GM13976 (cell line): ENCODE measurements around the gene PAX7.

Source experiments
- DNase-seq: peaks from one replicate; pipeline ENCODE4 v3.0.0; 2012; ENCODE audit warnings: low spot score
- CTCF ChIP-seq: IDR thresholded peaks from 2 replicates; pipeline ENCODE4 v1.5.1; 2012; ENCODE audit warnings: borderline replicate concordance, mild to moderate bottlenecking; ENCODE audit not compliant: insufficient read depth; ENCODE audit errors: extremely low read depth, missing control alignments, control extremely low read depth
- in situ Hi-C: fragments of 300-500 bp; cut with MboI; formaldehyde crosslinking; loops from one replicate; pipeline ENCODE4 v1.12.0; 2022; ENCODE audit warnings: low sequenced_read_pairs, mixed read lengths, inconsistent platforms; ENCODE audit not compliant: unreplicated experiment

Gene PAX7

DNA sequence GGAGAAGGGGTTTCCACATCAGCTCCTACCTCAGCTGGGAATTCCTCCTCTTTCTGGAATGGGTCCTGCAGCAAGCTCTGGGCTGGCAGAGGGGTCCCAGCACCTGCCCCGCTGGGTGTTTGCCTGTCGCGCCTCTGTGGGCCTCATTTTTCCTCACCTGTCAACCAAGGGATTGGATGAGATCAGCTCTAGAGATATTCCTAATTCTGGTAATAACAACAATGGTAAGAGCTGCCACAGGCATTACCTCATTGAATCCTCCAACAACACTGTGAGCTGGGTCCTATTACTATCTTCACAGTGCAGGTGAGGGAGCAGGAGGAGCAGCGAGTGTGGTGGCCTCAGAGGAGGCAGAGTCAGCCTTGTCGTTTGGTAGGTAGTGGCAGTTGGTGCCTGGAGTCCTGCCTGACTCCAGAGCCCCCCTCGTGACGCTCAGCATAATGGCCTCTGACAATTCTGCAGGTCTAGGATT is 23.3 kb upstream of the PAX7 start:
- no peak for DNase-seq
- in situ Hi-C loops = no loop called here
- TF ChIP-seq CTCF = no peak

DNA sequence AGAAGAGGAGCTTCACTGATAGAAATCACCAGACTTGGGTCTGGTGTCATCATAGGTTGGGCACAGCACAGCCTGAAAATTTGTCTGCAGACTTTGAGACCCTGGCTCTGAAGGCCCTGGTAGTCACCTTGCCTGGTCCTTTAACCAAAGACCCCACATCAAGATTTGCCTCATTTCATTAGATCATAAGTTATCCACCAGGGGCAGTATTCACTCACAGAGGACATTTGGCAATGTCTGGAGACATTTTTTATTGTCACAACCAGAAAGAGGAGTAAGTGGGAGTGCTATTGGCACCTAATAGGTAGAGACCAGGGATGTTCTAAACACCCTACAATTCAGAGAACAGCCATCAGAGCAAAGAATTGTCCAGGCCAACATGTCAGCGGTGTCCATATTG is 22.1 kb upstream of the PAX7 start:
- no peak for DNase-seq
- in situ Hi-C loops = no loop called here
- TF ChIP-seq CTCF = no peak

DNA sequence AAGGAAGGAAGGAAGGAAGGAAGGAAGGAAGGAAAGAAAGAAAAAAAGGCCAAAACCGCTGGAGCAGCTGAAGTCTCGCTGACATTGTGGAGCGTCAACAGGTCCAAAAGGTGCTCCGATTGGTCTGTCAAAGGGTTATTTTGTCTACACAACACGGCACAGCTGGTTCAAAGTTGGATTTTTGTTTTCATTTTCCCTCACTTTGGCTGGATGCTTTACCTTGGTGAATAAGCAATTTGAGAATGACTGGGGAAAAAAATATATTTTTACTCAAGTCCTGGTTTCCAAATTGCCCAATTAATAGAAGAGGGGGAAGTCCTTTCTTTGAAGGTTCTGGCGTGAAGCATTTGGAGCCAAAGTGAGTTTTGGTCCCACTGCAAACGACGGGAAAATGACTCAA is 19.3 kb upstream of the PAX7 start:
- in situ Hi-C loops = no loop called here

DNA sequence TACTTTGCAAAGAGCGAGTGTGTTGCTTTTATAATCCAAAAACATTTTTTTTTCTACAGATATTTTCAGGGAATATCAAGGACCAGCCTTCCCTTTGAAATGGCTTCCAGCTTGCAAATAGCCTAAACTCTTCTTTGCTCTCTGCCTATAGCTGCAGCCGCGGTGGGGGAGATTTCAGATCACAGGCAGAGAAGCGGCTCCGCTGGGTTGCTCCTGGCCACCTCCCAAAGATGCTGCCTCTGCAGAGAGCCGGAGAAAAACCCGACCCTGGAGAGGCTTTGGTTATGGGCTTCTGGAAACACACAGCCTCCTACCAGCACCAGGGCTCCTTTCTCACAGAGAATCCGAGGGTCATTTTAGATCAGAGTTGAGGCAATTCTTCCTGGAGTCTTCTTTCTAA is 18.6 kb upstream of the PAX7 start:
- in situ Hi-C loops = no loop called here
- no peak for TF ChIP-seq CTCF
- no peak for DNase-seq

More for the DNA sequence above, 19.3 kb upstream of the PAX7 start:
- DNase-seq = no peak
- no peak for TF ChIP-seq CTCF

DNA sequence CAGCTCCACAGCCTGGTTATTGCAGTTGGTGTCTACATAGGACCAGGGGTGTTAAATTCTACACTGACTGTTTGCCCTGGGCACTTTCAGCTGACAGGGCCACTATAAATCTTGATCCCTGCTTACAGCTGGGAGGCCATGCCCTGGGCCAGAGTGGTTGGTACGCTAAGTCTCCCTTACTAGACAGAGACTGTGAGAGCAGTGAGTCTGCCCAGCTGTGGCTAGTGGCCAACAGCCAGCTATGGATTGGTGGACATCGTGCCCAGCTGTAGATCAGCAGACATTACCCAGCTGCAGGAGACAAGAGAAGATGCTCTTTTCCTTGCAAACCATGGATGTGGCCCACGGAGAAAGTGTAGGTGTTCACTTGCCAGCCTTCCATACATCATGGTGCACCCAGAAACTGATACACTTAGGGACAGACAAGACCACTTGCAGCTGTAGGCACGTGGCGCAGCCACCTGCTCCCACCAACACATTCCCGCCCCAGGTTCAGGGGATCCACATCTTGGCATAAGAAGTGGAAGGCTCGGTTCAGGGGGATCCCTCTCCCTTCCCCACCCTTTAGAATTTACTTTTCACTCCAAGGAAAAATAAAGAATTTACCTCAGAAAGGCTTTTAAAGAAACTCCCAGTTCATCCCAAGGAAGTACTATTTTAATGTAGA is 16.4 kb upstream of the PAX7 start:
- DNase-seq = no peak
- TF ChIP-seq CTCF = no peak
- in situ Hi-C loops = no loop called here

DNA sequence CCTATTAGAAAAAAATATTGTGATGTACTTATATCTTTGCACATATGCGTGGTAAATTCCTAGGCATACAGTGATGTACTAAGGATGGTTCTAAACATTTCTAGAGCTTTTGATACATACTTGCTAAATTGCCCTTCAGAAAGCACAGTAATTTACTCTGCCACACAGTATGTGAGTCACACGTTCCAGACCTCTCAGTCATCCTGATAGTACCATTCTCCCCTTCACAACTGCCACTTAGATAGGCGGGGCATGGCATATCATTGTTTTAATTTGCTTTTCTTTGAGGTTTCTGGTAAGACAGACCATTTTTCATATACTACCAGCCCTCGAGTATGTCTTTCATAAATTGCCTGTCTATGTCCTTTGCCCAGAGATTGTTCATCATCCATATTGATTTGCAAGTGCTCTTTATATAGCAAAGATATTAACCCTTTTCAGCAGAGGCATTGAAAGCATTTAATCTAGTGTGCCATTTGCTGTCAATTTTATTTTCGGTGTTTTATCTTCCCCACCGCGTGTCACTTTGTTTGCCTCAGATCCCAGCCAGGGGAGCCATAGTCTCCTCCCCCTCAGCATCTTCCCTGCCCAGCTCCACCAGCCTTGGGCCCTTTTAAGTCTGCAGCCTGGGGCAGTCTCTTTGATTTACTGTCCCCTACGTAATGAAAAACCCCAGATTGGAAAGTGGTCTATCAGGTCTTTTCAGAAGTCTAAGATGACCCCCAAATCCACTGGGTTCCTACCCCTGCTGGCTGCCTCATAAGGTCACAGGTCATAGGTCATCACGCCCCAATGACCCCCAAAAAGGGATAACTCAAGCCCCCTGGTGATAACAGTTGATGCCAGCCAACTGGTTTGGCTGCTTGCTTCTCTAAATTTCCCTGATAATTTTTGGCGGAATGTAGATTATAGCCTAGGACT is 11.8 kb upstream of the PAX7 start:
- TF ChIP-seq CTCF = no peak
- in situ Hi-C loops = no loop called here
- DNase-seq = no peak
